HG02840 (cell line): Measurements from ENCODE around the gene ZNHIT2.
"Not testable (repeated sequence)": the region's sequence is repeated elsewhere in the genome, so short reads cannot be mapped to it uniquely, and the experiment has no call there.

Source experiments
- ATAC-seq: cut with Tn5 transposase; IDR thresholded peaks from one replicate; pipeline ENCODE4 v1.9.1; 2021; ENCODE audit warnings: mild to moderate bottlenecking, moderate library complexity, moderate number of reproducible peaks; ENCODE audit not compliant: unreplicated experiment, low FRiP score

ZNHIT2 gene

GRCh38 chr11:65117206-65118096 lies at the start of gene ZNHIT2:
Gene ZNHIT2 (minus strand): TSS chr11:65117701. CDS start chr11:65117653, 48 bp downstream.
- ATAC-seq, result peak; percentile 55

GRCh38 chr11:65166893-65167292 lies 49.4 kb upstream of the ZNHIT2 start:
- no peak for ATAC-seq

GRCh38 chr11:65165410-65166317 lies 48.2 kb upstream of the ZNHIT2 start:
- ATAC-seq, result no peak

GRCh38 chr11:65163684-65164083 lies 46.2 kb upstream of the ZNHIT2 start:
- ATAC-seq, result no peak

GRCh38 chr11:65160643-65161042 lies 43.1 kb upstream of the ZNHIT2 start:
- ATAC-seq, result no peak

GRCh38 chr11:65159012-65159411 lies 41.5 kb upstream of the ZNHIT2 start:
- ATAC-seq, result peak; percentile 68

GRCh38 chr11:65157336-65157735 lies 39.8 kb upstream of the ZNHIT2 start:
- no peak for ATAC-seq

GRCh38 chr11:65156926-65157325 lies 39.4 kb upstream of the ZNHIT2 start:
- ATAC-seq, result no peak

GRCh38 chr11:65156256-65156655 lies 38.8 kb upstream of the ZNHIT2 start:
- ATAC-seq, result no peak

- ATAC-seq, result no peak
These were observed 34.6 kb upstream of the ZNHIT2 start for GRCh38 chr11:65152122-65152521.

- ATAC-seq, result no peak
These were observed 33.9 kb upstream of the ZNHIT2 start for GRCh38 chr11:65151331-65151899.

- ATAC-seq, result no peak
These were observed 33.2 kb upstream of the ZNHIT2 start for GRCh38 chr11:65150509-65151299.

GRCh38 chr11:65150131-65150508 lies 32.6 kb upstream of the ZNHIT2 start:
- not testable (repeated sequence) for ATAC-seq

- ATAC-seq, result no peak
These were observed 31.2 kb upstream of the ZNHIT2 start for GRCh38 chr11:65148657-65149056.

GRCh38 chr11:65147352-65148075 lies 30.0 kb upstream of the ZNHIT2 start:
- ATAC-seq, result no peak

GRCh38 chr11:65141896-65142494 lies 24.5 kb upstream of the ZNHIT2 start:
- ATAC-seq, result no peak

GRCh38 chr11:65136515-65137096 lies 19.1 kb upstream of the ZNHIT2 start:
- no peak for ATAC-seq

GRCh38 chr11:65135633-65136145 lies 18.2 kb upstream of the ZNHIT2 start:
- no peak for ATAC-seq
